ENCODE measurements around the gene PCBP2.

Gene PCBP2

DNA sequence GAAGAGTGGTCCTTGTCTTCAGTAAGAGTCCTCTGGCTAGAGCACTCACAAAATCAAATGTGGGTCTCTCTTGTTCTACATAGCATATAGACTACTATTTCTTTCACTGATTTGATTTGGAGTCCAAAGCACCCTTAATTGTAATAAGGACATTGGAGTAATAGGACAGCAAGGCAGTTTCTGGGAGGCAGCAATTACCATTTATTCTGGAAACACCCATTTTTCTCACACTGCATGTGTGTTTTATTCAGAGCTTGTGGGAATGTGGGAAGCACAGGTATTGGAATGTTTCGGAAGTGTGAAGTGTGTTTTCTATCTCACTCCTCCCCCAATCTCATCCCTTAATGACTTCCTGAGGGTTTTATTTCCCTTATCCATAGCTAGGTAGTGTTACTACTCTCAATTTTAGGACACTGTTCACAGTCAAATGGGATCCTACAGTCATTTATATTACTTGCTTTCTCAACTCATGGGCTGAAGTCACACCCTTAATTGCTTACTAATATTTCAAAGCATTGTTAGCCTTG, 20.2 kb downstream of the PCBP2 start:
- no peak for TF ChIP-seq TAF1 (IDR thresholded peaks at IDR 0.05; ENCODE audit: low read depth)
- no peak for TF ChIP-seq EGR1 (IDR thresholded peaks at IDR 0.05)
- TF ChIP-seq, protein P1, sequence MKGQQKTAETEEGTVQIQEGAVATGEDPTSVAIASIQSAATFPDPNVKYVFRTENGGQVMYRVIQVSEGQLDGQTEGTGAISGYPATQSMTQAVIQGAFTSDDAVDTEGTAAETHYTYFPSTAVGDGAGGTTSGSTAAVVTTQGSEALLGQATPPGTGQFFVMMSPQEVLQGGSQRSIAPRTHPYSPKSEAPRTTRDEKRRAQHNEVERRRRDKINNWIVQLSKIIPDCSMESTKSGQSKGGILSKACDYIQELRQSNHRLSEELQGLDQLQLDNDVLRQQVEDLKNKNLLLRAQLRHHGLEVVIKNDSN (IDR thresholded peaks at IDR 0.05): no peak
- TF ChIP-seq, protein P2, sequence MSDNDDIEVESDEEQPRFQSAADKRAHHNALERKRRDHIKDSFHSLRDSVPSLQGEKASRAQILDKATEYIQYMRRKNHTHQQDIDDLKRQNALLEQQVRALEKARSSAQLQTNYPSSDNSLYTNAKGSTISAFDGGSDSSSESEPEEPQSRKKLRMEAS (IDR thresholded peaks at IDR 0.05): no peak
- no peak for TF ChIP-seq TEAD4 (IDR thresholded peaks at IDR 0.05)
- TF ChIP-seq EP300 (IDR thresholded peaks at IDR 0.05; ENCODE audit: borderline replicate concordance): no peak
- no peak for TF ChIP-seq ZBTB7A (IDR thresholded peaks at IDR 0.05; ENCODE audit: low read depth)
- TF ChIP-seq NFIC (IDR thresholded peaks at IDR 0.05): no peak
- TF ChIP-seq, protein P3, sequence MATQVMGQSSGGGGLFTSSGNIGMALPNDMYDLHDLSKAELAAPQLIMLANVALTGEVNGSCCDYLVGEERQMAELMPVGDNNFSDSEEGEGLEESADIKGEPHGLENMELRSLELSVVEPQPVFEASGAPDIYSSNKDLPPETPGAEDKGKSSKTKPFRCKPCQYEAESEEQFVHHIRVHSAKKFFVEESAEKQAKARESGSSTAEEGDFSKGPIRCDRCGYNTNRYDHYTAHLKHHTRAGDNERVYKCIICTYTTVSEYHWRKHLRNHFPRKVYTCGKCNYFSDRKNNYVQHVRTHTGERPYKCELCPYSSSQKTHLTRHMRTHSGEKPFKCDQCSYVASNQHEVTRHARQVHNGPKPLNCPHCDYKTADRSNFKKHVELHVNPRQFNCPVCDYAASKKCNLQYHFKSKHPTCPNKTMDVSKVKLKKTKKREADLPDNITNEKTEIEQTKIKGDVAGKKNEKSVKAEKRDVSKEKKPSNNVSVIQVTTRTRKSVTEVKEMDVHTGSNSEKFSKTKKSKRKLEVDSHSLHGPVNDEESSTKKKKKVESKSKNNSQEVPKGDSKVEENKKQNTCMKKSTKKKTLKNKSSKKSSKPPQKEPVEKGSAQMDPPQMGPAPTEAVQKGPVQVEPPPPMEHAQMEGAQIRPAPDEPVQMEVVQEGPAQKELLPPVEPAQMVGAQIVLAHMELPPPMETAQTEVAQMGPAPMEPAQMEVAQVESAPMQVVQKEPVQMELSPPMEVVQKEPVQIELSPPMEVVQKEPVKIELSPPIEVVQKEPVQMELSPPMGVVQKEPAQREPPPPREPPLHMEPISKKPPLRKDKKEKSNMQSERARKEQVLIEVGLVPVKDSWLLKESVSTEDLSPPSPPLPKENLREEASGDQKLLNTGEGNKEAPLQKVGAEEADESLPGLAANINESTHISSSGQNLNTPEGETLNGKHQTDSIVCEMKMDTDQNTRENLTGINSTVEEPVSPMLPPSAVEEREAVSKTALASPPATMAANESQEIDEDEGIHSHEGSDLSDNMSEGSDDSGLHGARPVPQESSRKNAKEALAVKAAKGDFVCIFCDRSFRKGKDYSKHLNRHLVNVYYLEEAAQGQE (IDR thresholded peaks at IDR 0.05; ENCODE audit: low read depth): no peak
- no peak for TF ChIP-seq FOXM1 (IDR thresholded peaks at IDR 0.05; ENCODE audit: borderline replicate concordance, low read depth)
- TF ChIP-seq TCF12 (IDR thresholded peaks at IDR 0.05; ENCODE audit: low read depth): no peak
- no peak for TF ChIP-seq RAD21 (IDR thresholded peaks at IDR 0.05; ENCODE audit: low read depth)
- no peak for TF ChIP-seq CEBPB (IDR thresholded peaks at IDR 0.05)
- no peak for TF ChIP-seq CREB1 (IDR thresholded peaks at IDR 0.05; ENCODE audit: low read depth)

DNA sequence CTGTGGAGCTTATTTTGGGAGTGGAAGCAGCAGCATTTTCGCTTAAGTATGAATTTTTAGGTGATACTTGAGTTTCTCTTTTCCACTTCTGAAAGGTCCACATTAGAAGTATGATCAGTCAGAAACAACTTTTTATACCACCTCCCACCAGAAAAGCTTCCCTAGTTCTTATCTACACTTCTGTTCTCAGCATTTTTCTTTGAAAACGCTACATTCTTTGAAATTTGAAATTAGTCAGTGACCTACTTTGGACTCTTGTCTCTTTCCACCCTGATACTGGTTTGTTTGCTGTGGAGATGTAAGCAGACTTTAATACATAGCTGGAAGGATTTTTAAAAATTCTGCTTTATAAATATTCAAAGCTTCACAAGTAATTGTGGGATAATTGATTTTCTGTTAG, 22.2 kb downstream of the PCBP2 start:
- TF ChIP-seq EGR1 (IDR thresholded peaks at IDR 0.05) (no peak), CEBPB (IDR thresholded peaks at IDR 0.05) (no peak), TCF12 (IDR thresholded peaks at IDR 0.05; ENCODE audit: low read depth) (no peak), EP300 (IDR thresholded peaks at IDR 0.05; ENCODE audit: borderline replicate concordance) (no peak), FOXM1 (IDR thresholded peaks at IDR 0.05; ENCODE audit: borderline replicate concordance, low read depth) (no peak), NFIC (IDR thresholded peaks at IDR 0.05) (no peak), YY1 (IDR thresholded peaks at IDR 0.05; ENCODE audit: low read depth) (no peak), ZBTB7A (IDR thresholded peaks at IDR 0.05; ENCODE audit: low read depth) (no peak), TEAD4 (IDR thresholded peaks at IDR 0.05) (no peak), TAF1 (IDR thresholded peaks at IDR 0.05; ENCODE audit: low read depth) (no peak), CREB1 (IDR thresholded peaks at IDR 0.05; ENCODE audit: low read depth) (no peak), RAD21 (IDR thresholded peaks at IDR 0.05; ENCODE audit: low read depth) (no peak)
- TF ChIP-seq, protein P2 (IDR thresholded peaks at IDR 0.05): no peak
- TF ChIP-seq, protein P3 (IDR thresholded peaks at IDR 0.05; ENCODE audit: low read depth): no peak
- TF ChIP-seq, protein P1 (IDR thresholded peaks at IDR 0.05): no peak

DNA sequence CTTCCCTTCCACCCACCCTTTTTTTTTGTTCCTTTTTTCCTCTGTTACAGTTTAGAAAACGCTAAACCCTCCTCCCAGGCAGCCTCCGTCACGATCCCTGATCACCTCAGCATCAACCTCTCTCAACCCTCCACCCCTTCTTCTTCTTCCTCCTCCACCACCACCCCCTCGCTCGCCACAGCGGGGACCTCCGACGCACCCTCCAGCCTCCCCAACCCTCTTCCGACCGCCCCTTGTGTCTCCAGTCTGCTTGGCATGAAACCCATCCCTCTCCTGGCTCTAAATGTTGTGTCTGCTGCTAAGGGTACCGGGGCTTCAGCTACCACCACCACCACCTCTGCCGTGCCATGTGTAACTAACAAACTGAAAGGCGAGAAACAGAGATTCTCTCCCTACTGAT, 22.9 kb downstream of the PCBP2 start:
- TF ChIP-seq, protein P1 (IDR thresholded peaks at IDR 0.05): no peak
- no peak for TF ChIP-seq RAD21 (IDR thresholded peaks at IDR 0.05; ENCODE audit: low read depth)
- no peak for TF ChIP-seq TAF1 (IDR thresholded peaks at IDR 0.05; ENCODE audit: low read depth)
- no peak for TF ChIP-seq FOXM1 (IDR thresholded peaks at IDR 0.05; ENCODE audit: borderline replicate concordance, low read depth)
- no peak for TF ChIP-seq NFIC (IDR thresholded peaks at IDR 0.05)
- no peak for TF ChIP-seq ZBTB7A (IDR thresholded peaks at IDR 0.05; ENCODE audit: low read depth)
- TF ChIP-seq EP300 (IDR thresholded peaks at IDR 0.05; ENCODE audit: borderline replicate concordance): no peak
- no peak for TF ChIP-seq EGR1 (IDR thresholded peaks at IDR 0.05)
- no peak for TF ChIP-seq TCF12 (IDR thresholded peaks at IDR 0.05; ENCODE audit: low read depth)
- TF ChIP-seq YY1 (IDR thresholded peaks at IDR 0.05; ENCODE audit: low read depth): no peak
- TF ChIP-seq CREB1 (IDR thresholded peaks at IDR 0.05; ENCODE audit: low read depth): no peak
- no peak for TF ChIP-seq TEAD4 (IDR thresholded peaks at IDR 0.05)
- no peak for TF ChIP-seq CEBPB (IDR thresholded peaks at IDR 0.05)
- TF ChIP-seq, protein P2 (IDR thresholded peaks at IDR 0.05): no peak
- TF ChIP-seq, protein P3 (IDR thresholded peaks at IDR 0.05; ENCODE audit: low read depth): no peak
